ENCODE results near the gene DPH2. TPM values are rescaled to one million over a fixed set of nuclear protein-coding genes. Genes with fewer than 3 reads are reported as not detected.

The DPH2 gene
- total RNA-seq, 1 donor from 2014 or later = 51.6 TPM

DNA sequence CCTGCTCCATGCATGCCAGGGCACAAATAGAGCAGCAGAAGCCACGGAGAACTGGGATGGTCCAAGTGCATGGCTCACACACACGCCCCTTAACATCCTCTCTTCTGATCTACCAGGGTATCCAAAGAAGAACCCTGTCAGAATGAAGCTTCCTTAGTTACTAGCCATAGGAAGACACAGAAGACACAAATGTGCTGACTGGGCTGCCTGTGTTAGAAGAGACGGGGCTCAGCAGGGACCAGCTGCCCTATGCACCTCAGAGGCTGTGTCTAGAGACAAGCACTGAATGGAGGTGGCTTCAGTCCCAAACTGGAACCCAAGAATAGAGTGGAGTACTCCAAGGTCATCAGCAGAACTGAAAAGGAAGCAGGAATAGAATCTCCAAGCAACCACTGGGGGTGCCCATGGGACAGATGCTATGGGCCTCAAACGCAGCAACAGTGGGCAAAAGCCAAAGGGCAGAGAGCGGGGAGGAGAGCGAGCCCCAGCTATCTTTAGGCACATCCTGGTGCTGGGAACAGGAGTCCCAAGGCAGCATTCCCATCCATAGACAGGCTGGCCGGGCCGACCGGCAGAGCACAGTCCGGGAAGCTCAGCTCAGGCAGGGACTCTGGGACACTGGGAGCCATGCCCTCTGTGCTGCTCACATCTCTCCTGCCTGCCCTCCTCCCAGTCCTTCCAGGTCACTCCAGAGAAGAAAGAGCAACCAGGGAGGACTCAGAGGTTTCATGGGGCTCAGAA lies 51.9 kb downstream of the DPH2 start:
- Mint-ChIP-seq H3K4me3 (no peak overlapping the region), H3K4me1 (peaks cover 23% of the 10 kb centered on the region), H3K36me3 (ENCODE audit: low read depth) (no peaks in the 10 kb centered on the region), H3K27me3 (no peaks in the 10 kb centered on the region), H3K27ac (no peak overlapping the region), H3K9me3 (no peaks in the 10 kb centered on the region)
- DNase-seq = no peak
- POLR2A ChIA-PET = no interaction called here
- intact Hi-C loops (cut with micrococcal nuclease) = no loop called here
- TF ChIP-seq, protein P1, sequence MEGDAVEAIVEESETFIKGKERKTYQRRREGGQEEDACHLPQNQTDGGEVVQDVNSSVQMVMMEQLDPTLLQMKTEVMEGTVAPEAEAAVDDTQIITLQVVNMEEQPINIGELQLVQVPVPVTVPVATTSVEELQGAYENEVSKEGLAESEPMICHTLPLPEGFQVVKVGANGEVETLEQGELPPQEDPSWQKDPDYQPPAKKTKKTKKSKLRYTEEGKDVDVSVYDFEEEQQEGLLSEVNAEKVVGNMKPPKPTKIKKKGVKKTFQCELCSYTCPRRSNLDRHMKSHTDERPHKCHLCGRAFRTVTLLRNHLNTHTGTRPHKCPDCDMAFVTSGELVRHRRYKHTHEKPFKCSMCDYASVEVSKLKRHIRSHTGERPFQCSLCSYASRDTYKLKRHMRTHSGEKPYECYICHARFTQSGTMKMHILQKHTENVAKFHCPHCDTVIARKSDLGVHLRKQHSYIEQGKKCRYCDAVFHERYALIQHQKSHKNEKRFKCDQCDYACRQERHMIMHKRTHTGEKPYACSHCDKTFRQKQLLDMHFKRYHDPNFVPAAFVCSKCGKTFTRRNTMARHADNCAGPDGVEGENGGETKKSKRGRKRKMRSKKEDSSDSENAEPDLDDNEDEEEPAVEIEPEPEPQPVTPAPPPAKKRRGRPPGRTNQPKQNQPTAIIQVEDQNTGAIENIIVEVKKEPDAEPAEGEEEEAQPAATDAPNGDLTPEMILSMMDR (IDR thresholded peaks at IDR 0.05) = no peak
- CTCF ChIA-PET = interaction anchor here (1.3 to 2.7 kb wide), 2 partner anchors 15 kb away, joined by 5 to 7 read pairs; no protein-coding TSS in a partner anchor
- ATAC-seq (ENCODE audit: low read depth) = no peak

Other genes starting within 250 kb of the DPH2 start
- gene ARTN, start 36.2 kb upstream of the DPH2 start, total RNA-seq = 0.20 TPM in 1 of 2 replicates, not detected in the other
- 18.0 and 24.8 TPM in 2 replicates for gene IPO13, start 23.1 kb upstream of the DPH2 start, total RNA-seq
- 75.5 and 80.9 TPM in 2 replicates for gene ATP6V0B, start 5.0 kb downstream of the DPH2 start, total RNA-seq
- 8.1 and 8.3 TPM in 2 replicates for gene B4GALT2, start 9.2 kb downstream of the DPH2 start, total RNA-seq
- 8.1 and 15.1 TPM in 2 replicates for gene CCDC24, start 21.6 kb downstream of the DPH2 start, total RNA-seq
- gene SLC6A9, start 61.5 kb downstream of the DPH2 start, total RNA-seq = 10.3 and 10.4 TPM in 2 replicates
- gene KLF17, start 148.8 kb downstream of the DPH2 start, total RNA-seq = not detected in 2 replicates
- gene KLF18, start 171.6 kb downstream of the DPH2 start, total RNA-seq = not detected in 2 replicates
- gene DMAP1, start 243.5 kb downstream of the DPH2 start, total RNA-seq = 59.6 and 64.7 TPM in 2 replicates

All from activated B cell treated with CpG ODN at 0.5 μM for 24 hours (primary cell).